NCI-H460 (cell line): Measurements from ENCODE around the gene CPN1. TPM values are rescaled to one million over a fixed set of nuclear protein-coding genes. Genes with fewer than 3 reads are reported as not detected.
"Not testable (repeated sequence)": the region's sequence is repeated elsewhere in the genome, so short reads cannot be mapped to it uniquely, and the experiment has no call there.

Experiments
- DNase-seq: peaks from one replicate; pipeline ENCODE4 v3.0.0-alpha.2; 2016; ENCODE audit warnings: low read depth; ENCODE audit errors: extremely low read depth
- total RNA-seq: library from RNA; depleted of rRNA; stranded (reverse); fragments of >200 nt; shearing (Covaris generic); gene quantifications from 2 replicates; pipeline ENCODE4 v1.2.3, GENCODE V29; 2014

CPN1 gene
- total RNA-seq, 1 experiment from 2014 or later: not detected

DNA sequence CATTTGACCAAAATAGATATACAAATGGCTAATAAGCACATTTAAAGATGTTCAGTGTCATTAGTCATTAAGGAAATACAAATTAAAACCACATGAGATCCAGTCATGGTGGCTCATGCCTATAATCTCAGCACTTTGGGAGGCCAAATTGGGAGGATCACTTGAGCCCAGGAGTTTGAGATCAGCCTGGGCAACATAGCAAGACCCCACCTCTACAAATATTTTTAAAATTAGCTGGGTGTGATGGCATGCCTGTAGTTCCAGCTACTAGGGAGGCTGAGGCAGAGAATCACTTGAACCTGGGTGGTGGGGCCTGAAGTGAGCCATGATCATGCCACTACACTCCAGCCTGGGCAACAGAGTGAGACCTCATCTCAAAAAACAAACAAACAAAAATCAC, 607 bp upstream of the CPN1 start:
- DNase-seq: not testable (repeated sequence)

DNA sequence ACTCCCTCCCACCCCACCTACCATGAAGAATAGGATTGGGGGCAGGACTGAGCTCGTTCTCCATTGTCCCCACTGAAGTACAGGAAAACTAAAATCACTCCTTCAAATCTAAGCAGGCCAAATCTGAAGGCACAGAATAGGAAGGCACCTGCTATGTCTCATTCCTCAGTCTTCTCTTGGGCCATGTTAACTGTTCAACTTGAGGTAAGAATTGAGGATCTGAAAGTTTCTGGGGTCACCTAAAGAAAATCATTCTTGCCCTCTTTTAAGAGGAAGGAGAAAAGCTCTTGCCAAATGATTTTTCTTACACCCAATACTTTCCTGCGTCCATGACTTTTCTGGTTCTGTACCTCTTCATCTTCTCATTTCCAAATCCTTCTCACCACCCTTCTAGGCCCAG, 4.9 kb downstream of the CPN1 start:
- DNase-seq: no peak

GRCh38 chr10:100075426-100076220, 6.0 kb downstream of the CPN1 start:
- DNase-seq: no peak

DNA sequence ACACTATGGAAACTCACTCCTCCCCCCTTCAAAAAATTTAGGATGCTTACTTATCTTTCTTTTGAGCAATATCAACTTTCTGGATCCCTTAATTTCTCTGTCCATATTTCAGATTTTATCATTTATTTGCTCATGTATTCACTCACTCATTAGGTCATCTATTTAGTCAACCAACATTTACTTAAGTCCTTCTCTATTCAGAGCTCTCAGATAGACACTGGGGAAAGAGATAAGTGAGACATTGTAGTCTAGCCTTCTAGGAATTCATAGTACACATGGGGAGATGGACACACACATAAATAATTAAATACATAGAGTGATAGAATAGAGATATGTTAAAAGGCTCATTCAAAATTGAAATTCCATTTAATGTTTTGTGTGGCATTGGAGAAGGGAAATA, 9.2 kb downstream of the CPN1 start:
- DNase-seq: no peak

DNA sequence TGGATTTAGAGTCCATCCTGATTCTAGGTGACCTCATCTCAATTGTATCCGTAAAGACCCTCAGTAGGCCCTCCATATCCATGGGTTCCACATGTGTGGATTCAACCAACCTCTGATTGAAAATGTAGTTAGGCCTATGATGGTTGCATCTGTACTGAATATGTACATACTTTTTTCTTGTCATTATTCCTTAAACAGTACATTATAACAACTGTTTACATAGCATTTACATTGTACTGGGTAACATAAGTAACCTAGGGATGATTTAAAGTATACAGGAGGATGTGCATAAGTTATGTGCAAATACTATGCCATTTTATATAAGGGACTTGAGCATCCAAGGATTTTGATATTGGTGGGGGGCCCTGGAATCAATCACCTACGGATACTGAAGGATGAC, 10.1 kb downstream of the CPN1 start:
- DNase-seq: no peak

DNA sequence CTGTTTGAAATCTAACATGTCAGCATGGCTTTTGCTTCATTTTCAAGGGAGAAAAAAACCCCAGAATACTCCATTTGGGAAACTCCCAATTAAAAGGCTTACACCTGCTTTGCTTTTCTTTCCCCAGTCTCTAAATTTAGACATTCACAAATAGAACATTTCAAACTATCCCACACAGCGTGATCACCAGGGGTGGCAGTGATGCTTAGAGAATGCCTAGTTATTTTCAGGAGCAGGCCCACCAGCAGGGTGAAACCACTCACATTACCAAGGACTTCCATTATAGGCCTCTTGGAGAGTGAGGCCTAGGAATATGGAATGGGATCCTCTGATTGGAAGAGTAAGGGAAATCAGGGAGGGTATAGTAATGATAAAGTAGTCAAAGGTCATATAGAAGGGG, 14.2 kb downstream of the CPN1 start:
- no peak for DNase-seq

DNA sequence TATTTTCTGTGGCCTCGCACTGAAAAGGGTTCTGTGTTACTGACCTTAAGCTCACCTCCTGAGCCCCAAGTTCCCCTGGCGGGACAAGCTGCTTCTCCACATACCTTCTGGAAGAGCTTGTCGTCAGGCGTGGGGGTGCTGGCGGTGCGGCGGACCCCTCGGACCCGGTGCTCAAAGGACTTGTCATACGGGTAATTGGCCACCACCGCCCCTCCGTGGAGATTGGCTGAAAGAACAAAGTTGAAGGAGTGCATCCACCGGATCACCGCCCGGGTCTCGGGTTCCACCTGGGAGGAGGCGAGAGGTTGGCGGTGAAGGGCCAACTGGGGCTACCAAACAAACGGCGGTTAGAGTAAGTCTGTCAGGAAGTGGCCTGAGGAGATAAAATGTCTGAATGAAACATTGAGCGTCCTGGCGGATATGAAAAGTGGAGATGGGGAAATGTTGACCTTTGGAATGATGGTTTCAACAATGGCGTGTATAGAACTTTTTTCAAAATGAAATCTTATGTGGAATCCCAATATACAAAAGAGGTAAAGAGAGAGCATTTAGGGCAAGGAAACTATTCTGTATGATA, 16.5 kb downstream of the CPN1 start:
- no peak for DNase-seq

DNA sequence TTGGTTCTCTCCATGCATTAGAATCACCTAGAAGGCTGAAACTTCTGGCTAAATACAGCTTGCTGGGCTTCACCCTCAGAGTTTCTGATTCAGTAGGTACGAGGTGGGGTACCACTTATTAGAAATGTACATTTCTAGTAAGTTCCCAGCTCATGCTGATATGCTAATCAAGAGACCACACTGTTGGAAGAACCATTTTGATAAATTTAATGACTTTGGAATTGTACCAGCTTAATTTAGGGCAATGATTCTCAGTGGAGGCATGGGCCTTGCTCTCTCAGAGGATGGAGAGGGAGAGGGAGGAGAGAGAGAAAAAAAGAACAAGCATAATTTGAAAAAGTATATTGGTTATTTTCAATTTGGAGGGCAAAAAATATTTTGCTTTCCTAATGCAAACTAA, 20.3 kb downstream of the CPN1 start:
- no peak for DNase-seq

DNA sequence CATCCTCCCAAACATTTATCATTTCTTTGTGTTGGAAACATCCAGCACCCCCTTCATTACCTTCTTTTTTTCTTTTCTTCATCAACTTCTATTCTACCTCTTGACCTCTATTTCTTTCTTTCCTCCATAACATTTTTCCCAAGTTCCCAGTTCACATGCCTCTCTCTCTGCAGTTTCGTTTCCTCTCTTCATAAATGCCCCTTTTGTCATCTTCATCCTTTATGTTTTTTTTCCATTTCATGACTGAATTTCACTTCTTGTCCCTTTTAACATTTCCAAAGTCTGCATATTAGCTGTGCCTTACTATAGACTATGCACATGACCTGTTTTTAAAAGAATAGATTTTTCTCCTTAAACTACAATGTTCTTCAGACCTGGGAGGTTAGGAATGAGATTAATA, 23.7 kb downstream of the CPN1 start:
- no peak for DNase-seq

- DNase-seq: no peak
Observed at GRCh38 chr10:100053686-100054460, 27.8 kb downstream of the CPN1 start.

DNA sequence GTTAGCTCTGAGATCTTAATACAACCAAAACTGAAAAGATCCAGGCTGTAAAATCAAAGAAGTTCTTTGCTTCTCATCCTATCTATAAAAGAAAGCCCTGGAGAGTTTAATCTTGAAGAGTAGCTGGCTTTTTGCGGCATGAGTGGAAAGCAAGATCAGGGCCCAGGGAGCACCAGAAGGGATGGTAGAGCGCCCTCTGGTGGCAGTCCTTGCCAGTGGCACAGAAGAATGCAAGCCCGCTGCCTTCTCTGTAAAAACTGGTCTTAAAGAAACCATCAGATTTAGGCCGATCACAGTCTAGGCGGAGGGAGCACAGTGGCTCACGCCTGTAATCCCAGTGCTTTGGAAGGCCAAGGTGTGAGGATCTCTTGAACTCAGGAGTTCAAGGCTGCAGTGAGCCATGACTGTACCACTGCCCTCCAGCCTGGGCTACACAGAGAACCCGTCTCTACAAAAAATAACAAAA, 35.6 kb downstream of the CPN1 start:
- peak; percentile 78 for DNase-seq

- DNase-seq: peak; percentile 0
Observed at GRCh38 chr10:100045592-100045991, 36.1 kb downstream of the CPN1 start.

DNA sequence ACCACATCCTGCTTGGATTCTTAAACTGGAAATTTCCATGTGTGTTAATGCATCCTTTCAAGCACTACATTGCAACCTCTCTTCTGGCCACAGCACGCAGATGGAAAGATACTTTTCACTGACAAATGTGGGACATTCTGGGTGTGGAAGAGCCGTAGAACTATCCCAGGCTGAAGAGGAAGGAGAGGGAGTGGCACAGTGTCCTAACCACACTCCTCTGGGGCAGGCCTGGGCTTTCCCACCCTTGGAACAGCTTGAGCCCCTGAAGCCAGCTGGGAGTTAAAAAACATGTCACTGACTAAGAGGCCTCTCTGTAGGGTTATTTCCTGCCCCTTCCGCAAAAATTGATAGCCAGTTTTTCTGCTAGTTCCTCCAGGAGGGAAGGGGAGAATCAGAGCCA, 37.9 kb downstream of the CPN1 start:
- no peak for DNase-seq

GRCh38 chr10:100043344-100043743, 38.3 kb downstream of the CPN1 start:
- DNase-seq: peak; percentile 14

GRCh38 chr10:100041306-100042002, 40.2 kb downstream of the CPN1 start:
- no peak for DNase-seq

GRCh38 chr10:100038561-100039071, 43.1 kb downstream of the CPN1 start:
- DNase-seq: no peak

DNA sequence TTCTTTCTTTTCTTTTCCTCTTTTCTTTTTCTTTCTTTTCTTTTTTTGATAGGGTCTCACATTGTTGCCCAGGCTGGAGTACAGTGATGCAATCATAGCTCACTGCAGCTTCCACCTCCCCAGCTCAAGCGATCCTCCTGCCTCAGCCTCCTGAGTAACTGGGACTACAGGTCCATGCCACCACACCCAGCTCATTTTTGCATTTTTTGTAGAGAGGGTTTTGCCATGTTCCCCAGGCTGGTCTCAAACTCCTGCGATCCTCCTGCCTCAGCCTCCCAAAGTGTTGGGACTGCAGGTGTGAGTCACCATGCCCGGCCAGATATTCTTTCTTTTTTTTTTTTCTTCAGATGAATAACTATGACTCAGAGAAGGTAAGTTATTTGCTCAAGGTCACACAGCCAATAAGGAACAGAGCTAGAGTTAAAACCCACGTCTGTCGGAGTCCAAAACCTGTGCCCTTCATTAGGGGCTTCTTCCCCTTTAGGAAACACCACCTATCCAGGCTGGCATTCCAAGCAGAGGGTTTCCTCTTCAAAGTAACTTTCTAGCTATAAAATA, 43.8 kb downstream of the CPN1 start:
- DNase-seq: no peak

- no peak for DNase-seq
Observed at GRCh38 chr10:100036850-100037249, 44.8 kb downstream of the CPN1 start.

GRCh38 chr10:100033766-100034418, 47.8 kb downstream of the CPN1 start:
- no peak for DNase-seq

DNA sequence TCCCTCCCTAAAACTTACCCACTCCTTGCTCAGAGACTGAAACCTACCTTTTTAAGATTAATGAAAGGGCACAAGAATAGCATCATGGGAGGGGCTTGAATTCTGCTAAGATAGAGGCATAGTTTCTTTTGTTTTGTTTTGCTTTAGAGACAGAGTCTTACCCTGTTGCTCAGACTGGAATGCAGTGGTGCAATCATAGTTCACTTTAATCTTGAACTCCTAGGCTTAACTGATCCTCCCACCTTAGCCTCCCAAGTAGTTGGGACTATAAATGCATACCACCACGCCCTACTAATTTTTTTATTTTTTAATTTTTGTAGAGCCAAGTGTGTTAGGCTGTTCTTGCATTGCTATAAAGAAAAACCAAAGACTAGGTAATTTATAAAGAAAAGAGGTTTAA, 54.3 kb downstream of the CPN1 start:
- no peak for DNase-seq
